Lower leg skin (tissue), 3 donors: ENCODE data around the gene DTL.

Source experiments
- CTCF ChIP-seq, 3 donors: fragments of 450-650 bp; IDR thresholded peaks; one replicate each; pipeline ENCODE4 v1.5.1; 2016; ENCODE audit warnings: antibody characterized with exemption in 3 of 3, mild to moderate bottlenecking in 3 of 3, moderate library complexity in 2 of 3
- POLR2A ChIP-seq, 2 donors: fragments of 450-650 bp; IDR thresholded peaks; one replicate each; pipeline ENCODE4 v1.6.1; 2016 to 2017; ENCODE audit warnings: antibody characterized with exemption in 2 of 2, mild to moderate bottlenecking in 1 of 2, moderate library complexity in 1 of 2

- TF ChIP-seq POLR2A (IDR thresholded peaks at IDR 0.05) (no peak), CTCF (IDR thresholded peaks at IDR 0.05) (no peak)
These were observed 6.9 kb downstream of the DTL start for GRCh38 chr1:212042436-212042835.
